MM.1S (cell line): ENCODE data around the gene SLCO2B1.

ENCODE experiments used
- DNase-seq: peaks from one replicate; pipeline ENCODE4 v3.0.0-alpha.2; 2015
- H2AFZ ChIP-seq: fragments of 300-600 bp; sonication (generic); 2 replicates; pipeline ENCODE4 v1.6.0; 2016; ENCODE audit warnings: antibody characterized with exemption, low read length
- H3F3A ChIP-seq: fragments of 300-600 bp; sonication (generic); 2 replicates; pipeline ENCODE4 v1.6.1; 2016; ENCODE audit warnings: mild to moderate bottlenecking, antibody characterized with exemption, low read length, moderate library complexity, mixed read lengths; ENCODE audit not compliant: insufficient read depth
- H3K27ac ChIP-seq: fragments of 300-600 bp; sonication (generic); 2 replicates; pipeline ENCODE4 v1.5.1; 2016; ENCODE audit warnings: mild to moderate bottlenecking, low read length
- H3K27me3 ChIP-seq: fragments of 300-600 bp; sonication (generic); replicated peaks from 2 replicates; pipeline ENCODE4 v1.6.0; 2016; ENCODE audit warnings: low read length; ENCODE audit not compliant: insufficient read depth
- H3K36me3 ChIP-seq: fragments of 300-600 bp; sonication (generic); replicated peaks from 2 replicates; pipeline ENCODE4 v1.6.1; 2016; ENCODE audit warnings: mild to moderate bottlenecking, low read length, mixed read lengths; ENCODE audit not compliant: insufficient read depth
- H3K4me1 ChIP-seq: fragments of 300-600 bp; sonication (generic); 2 replicates; pipeline ENCODE4 v1.6.1; 2016; ENCODE audit warnings: low read length, mixed read lengths
- H3K4me2 ChIP-seq: fragments of 300-600 bp; sonication (generic); 2 replicates; pipeline ENCODE4 v1.6.0; 2016; ENCODE audit warnings: low read depth, low read length
- H3K4me3 ChIP-seq: fragments of 300-600 bp; sonication (generic); 2 replicates; pipeline ENCODE4 v1.5.1; 2016; ENCODE audit warnings: low read length, mixed read lengths
- H3K79me2 ChIP-seq: fragments of 300-600 bp; sonication (generic); 2 replicates; pipeline ENCODE4 v1.6.1; 2016; ENCODE audit warnings: mixed run types, low read length, mixed read lengths
- H3K9ac ChIP-seq: fragments of 300-600 bp; sonication (generic); 2 replicates; pipeline ENCODE4 v1.6.1; 2016; ENCODE audit warnings: low read length, mixed read lengths
- H3K9me2 ChIP-seq: fragments of 300-600 bp; sonication (generic); replicated peaks from 2 replicates; pipeline ENCODE4 v1.6.1; 2016; ENCODE audit warnings: mild to moderate bottlenecking, low read length, mixed read lengths; ENCODE audit not compliant: insufficient read depth
- H3K9me3 ChIP-seq: fragments of 300-600 bp; sonication (generic); replicated peaks from 2 replicates; pipeline ENCODE4 v1.6.1; 2016; ENCODE audit warnings: mild to moderate bottlenecking, low read length, mixed read lengths; ENCODE audit not compliant: insufficient read depth
- H4K20me1 ChIP-seq: fragments of 300-600 bp; sonication (generic); 2 replicates; pipeline ENCODE4 v1.6.1; 2016; ENCODE audit warnings: mild to moderate bottlenecking, low read length, moderate library complexity, mixed read lengths; ENCODE audit not compliant: insufficient read depth
- EZH2 ChIP-seq: fragments of 300-600 bp; sonication (generic); optimal IDR thresholded peaks from 2 replicates; pipeline ENCODE3; 2017; ENCODE audit warnings: low read depth, mild to moderate bottlenecking, antibody characterized with exemption, low read length, mixed read lengths
- EZH2phosphoT487 ChIP-seq: fragments of 300-600 bp; sonication (generic); IDR thresholded peaks from 2 replicates; pipeline ENCODE4 v1.6.1; 2018; ENCODE audit warnings: antibody characterized with exemption, low read length
- TF ChIP-seq, protein P1 (sequence below): fragments of 300-600 bp; sonication (generic); IDR thresholded peaks from 2 replicates; pipeline ENCODE4 v1.5.1; 2016; ENCODE audit warnings: antibody characterized with exemption, low read length, mixed read lengths

Gene SLCO2B1

DNA sequence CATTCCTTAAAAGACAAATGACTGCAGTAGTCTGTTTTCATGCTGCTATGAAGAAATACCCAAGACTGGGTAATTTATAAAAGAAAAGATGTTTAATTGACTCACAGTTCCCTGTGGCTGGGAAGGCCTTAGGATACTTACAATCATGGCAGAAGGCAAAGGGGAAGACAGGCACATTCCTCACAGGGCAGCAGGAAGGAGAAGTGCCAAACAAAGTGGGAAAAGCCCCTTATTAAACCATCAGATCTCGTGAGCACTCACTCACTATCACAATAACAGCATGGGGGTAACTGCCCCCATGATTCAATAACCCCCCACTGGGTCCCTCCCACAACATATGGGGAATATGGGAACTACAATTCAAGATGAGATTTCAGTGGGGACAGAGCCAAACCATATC lies 37.9 kb upstream of the SLCO2B1 start:
- Histone ChIP-seq H3K9me3 (no peaks in the 10 kb centered on the region), H3F3A (no peaks in the 10 kb centered on the region), H3K4me3 (no peak overlapping the region), H3K9me2 (no peaks in the 10 kb centered on the region), H3K27ac (no peak overlapping the region), H2AFZ (no peak overlapping the region), H3K27me3 (no peaks in the 10 kb centered on the region), H3K36me3 (no peaks in the 10 kb centered on the region), H3K4me1 (no peaks in the 10 kb centered on the region), H3K9ac (no peak overlapping the region), H3K4me2 (no peak overlapping the region), H3K79me2 (no peaks in the 10 kb centered on the region), H4K20me1 (no peaks in the 10 kb centered on the region)
- DNase-seq, result no peak
- TF ChIP-seq EZH2phosphoT487 (no peak), EZH2 (no peak)
- TF ChIP-seq, protein P1, sequence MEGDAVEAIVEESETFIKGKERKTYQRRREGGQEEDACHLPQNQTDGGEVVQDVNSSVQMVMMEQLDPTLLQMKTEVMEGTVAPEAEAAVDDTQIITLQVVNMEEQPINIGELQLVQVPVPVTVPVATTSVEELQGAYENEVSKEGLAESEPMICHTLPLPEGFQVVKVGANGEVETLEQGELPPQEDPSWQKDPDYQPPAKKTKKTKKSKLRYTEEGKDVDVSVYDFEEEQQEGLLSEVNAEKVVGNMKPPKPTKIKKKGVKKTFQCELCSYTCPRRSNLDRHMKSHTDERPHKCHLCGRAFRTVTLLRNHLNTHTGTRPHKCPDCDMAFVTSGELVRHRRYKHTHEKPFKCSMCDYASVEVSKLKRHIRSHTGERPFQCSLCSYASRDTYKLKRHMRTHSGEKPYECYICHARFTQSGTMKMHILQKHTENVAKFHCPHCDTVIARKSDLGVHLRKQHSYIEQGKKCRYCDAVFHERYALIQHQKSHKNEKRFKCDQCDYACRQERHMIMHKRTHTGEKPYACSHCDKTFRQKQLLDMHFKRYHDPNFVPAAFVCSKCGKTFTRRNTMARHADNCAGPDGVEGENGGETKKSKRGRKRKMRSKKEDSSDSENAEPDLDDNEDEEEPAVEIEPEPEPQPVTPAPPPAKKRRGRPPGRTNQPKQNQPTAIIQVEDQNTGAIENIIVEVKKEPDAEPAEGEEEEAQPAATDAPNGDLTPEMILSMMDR, result no peak

DNA sequence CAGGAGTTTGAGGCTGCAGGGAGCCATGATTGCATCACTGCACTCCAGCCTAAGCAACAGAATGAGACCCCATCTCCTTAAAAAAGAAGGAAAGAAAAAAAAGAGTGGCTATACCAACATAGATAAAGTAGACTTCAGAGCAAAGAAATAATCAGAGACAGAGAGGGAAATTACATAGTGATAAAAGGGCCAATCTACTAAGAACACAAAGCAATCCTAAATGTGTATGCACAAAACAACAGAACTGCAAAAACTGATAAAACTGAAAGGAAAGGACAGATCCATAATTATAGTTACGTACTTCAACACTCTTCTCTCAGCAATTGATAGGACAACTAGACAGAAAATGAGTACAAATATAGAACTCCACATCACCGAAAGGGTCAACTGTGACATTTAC lies 36.4 kb upstream of the SLCO2B1 start:
- DNase-seq, result no peak

DNA sequence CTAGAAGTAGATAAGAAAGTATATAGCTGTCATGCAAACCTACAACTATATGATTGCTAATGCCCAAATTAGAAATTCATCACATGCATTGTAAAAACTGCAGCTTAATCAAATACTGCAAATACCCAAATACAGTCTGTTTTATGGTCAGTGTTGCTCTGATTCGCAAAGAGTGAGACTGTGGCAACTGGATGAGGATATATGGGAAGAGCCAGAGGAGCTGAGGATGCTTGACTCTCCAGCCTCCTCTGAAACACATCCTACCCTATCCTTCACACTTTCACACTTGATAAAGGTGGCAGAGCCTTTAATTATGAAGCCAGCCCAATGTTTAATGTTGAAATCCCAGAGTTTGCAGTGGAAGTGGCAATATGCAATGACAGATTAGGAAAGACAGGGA lies 32.3 kb upstream of the SLCO2B1 start:
- no peaks in the 10 kb centered on the region for H3K9me2 ChIP-seq
- H3K36me3 ChIP-seq, result no peaks in the 10 kb centered on the region
- no peak overlapping the region for H3K27ac ChIP-seq
- no peak for DNase-seq
- H2AFZ ChIP-seq, result no peak overlapping the region
- no peak overlapping the region for H3K4me3 ChIP-seq
- no peaks in the 10 kb centered on the region for H4K20me1 ChIP-seq
- H3K27me3 ChIP-seq, result no peaks in the 10 kb centered on the region
- H3K4me1 ChIP-seq, result no peaks in the 10 kb centered on the region
- no peak overlapping the region for H3K4me2 ChIP-seq
- no peaks in the 10 kb centered on the region for H3K79me2 ChIP-seq
- TF ChIP-seq EZH2 (no peak), EZH2phosphoT487 (no peak)
- TF ChIP-seq, protein P1, result no peak
- no peaks in the 10 kb centered on the region for H3K9me3 ChIP-seq
- no peaks in the 10 kb centered on the region for H3F3A ChIP-seq
- no peak overlapping the region for H3K9ac ChIP-seq

More for the DNA sequence above, 36.4 kb upstream of the SLCO2B1 start:
- Histone ChIP-seq H3K79me2 (no peaks in the 10 kb centered on the region), H3K4me3 (no peak overlapping the region), H3F3A (no peaks in the 10 kb centered on the region), H3K9ac (no peak overlapping the region), H2AFZ (no peak overlapping the region), H3K27me3 (no peaks in the 10 kb centered on the region), H3K27ac (no peak overlapping the region), H3K4me2 (no peak overlapping the region), H4K20me1 (no peaks in the 10 kb centered on the region), H3K4me1 (no peaks in the 10 kb centered on the region), H3K9me2 (no peaks in the 10 kb centered on the region), H3K9me3 (no peaks in the 10 kb centered on the region), H3K36me3 (no peaks in the 10 kb centered on the region)
- TF ChIP-seq EZH2phosphoT487 (no peak), EZH2 (no peak)
- TF ChIP-seq, protein P1, result no peak
